ENCODE measurements around the gene LAPTM5.

LAPTM5 gene

DNA sequence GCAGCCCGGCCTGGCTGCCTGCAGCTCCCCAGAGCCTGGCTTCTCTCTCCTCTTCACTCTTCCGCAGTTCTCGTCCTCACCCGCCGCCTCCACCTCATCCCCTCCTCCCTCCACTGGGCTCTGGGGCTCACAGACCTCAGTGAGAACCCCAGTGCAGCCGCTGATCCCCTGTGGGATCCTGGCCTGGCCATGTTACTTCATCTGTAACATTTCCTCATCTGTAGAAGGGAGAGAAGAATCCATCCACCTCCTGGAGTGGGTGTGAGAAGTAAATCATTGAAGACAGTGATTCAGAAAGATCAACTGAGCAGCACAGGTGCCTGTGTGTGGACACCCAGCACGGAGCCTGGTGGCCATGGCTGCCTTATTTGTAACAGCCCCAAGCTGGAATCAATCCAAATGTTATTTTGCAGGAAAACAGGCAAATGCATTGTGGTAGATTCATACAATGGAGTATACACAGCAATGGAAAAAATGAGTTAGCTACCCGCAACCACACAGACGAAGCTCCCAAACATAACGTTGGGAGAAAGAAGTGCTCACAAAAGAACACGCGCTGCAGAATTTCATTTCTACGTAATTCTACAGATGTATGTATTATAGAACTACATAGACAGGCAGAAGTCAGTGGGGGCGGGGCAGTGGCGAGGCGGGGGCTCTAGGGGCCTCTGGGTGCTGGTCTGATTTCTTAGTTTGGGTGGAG is 8.7 kb downstream of the LAPTM5 start:
- no peak overlapping the region for H3K4me3 ChIP-seq (ENCODE audit: low read length in 2 of 2)
- peak overlapping the region; percentile 34 for H2BK15ac ChIP-seq (ENCODE audit: low read length)
- H3K36me3 ChIP-seq (replicated peaks in 1 of 2; ENCODE audit: control insufficient read depth in 2 of 2, insufficient read depth in 2 of 2, low read length in 2 of 2) = no peaks in the 10 kb centered on the region
- no CpG with 5 or more reads among the region's 16 CpGs for WGBS, 2 donors (ENCODE audit: extremely low coverage in 2 of 2, insufficient read length in 2 of 2, insufficient replicate concordance in 1 of 2)
- no peak for DNase-seq (ENCODE audit: low spot score)
- no peak overlapping the region for H3K9ac ChIP-seq (ENCODE audit: low read depth, low read length, poor library complexity)
- H2BK5ac ChIP-seq (ENCODE audit: low read length) = peak overlapping the region; percentile 17
- H3K23ac ChIP-seq (ENCODE audit: low read depth, low read length, poor library complexity) = no peak overlapping the region
- H2BK120ac ChIP-seq (ENCODE audit: low read depth, low read length) = no peak overlapping the region
- no peak overlapping the region for H3K27ac ChIP-seq (replicated peaks; ENCODE audit: low read length)
- H3K4me2 ChIP-seq (ENCODE audit: insufficient read depth, low read length, poor library complexity, severe bottlenecking) = no peak overlapping the region
- peaks cover 7 to 11% of the 10 kb centered on the region in 2 donors for H3K4me1 ChIP-seq (ENCODE audit: control insufficient read depth in 2 of 2, insufficient read depth in 1 of 2, low read depth in 1 of 2, low read length in 2 of 2)
- H4K91ac ChIP-seq (ENCODE audit: low read depth, low read length, poor library complexity) = peak overlapping the region; percentile 96
- H3K9me3 ChIP-seq (replicated peaks in 1 of 2; ENCODE audit: control insufficient read depth in 2 of 2, insufficient read depth in 1 of 2, low read depth in 1 of 2, low read length in 2 of 2) = no peaks in the 10 kb centered on the region
- H2BK12ac ChIP-seq (ENCODE audit: low read length) = peak overlapping the region; percentile 36
- H4K8ac ChIP-seq (ENCODE audit: low read depth, low read length) = no peak overlapping the region
- no peak overlapping the region for H2AK5ac ChIP-seq (ENCODE audit: low read depth, low read length)
- no peaks in the 10 kb centered on the region for H3K27me3 ChIP-seq (ENCODE audit: control insufficient read depth in 3 of 3, insufficient read depth in 3 of 3, low read depth in 1 of 3, low read length in 3 of 3)
- H3K18ac ChIP-seq (ENCODE audit: low read length) = peak overlapping the region; percentile 90
- H2AFZ ChIP-seq (ENCODE audit: low read length) = peak overlapping the region; percentile 67
- peaks cover 2% of the 10 kb centered on the region for H3K79me1 ChIP-seq (ENCODE audit: low read depth, low read length)
- no peak overlapping the region for H3K4ac ChIP-seq (ENCODE audit: low read length)
- H3K14ac ChIP-seq (ENCODE audit: low read length) = no peak overlapping the region

DNA sequence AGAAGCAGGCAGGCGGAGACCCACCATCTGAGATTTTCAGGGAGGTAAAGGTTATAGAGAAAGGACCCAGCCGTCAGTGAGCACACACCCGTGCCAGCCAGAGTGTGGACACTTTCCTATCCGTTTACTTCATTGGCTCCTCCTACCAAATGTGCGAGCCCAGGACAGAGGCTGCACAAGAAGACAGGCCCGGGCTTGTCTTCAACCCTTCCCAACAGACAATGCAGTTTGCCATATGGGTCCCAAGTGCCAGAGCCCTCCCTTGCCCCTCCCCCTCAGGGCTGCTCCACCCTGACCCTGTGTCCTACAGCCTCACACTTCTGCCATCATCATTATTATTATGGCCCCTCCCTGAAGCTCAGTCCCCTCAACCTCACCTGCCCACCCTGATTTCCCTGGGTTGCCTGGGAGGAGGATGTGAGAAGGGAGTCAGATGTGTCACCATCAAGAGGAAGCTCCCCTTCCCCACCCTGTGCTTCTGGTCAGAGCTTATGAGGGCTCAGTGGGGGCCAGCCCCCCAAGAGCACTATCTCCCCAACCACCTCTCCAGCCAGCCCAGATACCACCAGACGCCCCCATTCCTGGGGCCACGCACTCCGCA is 9.4 kb downstream of the LAPTM5 start:
- no peak overlapping the region for H3K27ac ChIP-seq (replicated peaks; ENCODE audit: low read length)

DNA sequence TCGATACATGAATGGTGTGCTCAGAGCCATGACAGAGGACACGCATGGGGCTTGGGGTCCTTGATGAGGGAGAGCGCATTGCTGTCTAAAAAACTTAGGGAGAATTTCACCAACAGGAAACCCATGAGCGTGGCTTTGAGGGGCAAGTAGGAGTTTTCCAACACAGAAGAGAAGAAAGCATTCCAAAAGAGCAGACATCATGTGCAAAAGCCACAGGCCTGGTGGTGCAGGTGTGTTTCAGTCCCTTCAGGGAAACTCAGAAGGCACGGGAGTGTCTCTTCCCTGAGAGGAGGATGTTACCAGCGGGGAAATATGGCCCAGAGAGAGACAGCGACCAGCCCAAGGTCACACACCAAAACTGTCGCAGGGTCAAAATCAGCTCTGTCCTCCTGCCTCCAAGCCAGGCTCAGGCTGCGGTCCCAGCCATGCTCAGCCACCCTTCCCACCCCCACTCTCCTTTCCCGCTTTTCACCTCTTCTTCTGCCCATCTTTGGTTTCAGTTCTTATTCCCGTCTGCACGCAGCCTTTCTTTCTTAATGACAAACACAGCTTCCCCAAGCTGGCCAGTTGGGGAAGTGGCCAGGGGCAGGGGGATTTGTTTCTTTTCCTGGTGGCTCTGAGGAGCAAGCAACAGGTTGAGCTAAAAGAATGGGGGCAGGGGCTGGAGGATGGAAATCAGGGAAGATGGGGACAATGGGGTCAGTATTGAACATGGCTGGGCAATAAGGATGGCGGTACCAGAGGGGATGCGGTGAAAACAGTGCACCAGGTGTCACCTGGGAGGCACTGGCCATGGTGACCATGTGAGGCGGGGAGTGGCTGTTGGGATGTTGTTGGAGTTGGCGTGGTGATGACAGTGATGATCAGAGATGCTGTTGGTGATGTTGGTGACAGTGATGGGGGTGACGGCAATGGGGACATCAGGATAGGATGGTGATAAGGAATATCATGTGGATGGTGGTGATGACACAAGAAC is 10.3 kb downstream of the LAPTM5 start:
- Histone ChIP-seq H3K4me2 (ENCODE audit: insufficient read depth, low read length, poor library complexity, severe bottlenecking) (no peak overlapping the region), H2BK12ac (ENCODE audit: low read length) (peak overlapping the region; percentile 48), H3K9me3 (replicated peaks in 1 of 2; ENCODE audit: control insufficient read depth in 2 of 2, insufficient read depth in 1 of 2, low read depth in 1 of 2, low read length in 2 of 2) (no peaks in the 10 kb centered on the region), H3K79me1 (ENCODE audit: low read depth, low read length) (peaks cover 2% of the 10 kb centered on the region), H3K23ac (ENCODE audit: low read depth, low read length, poor library complexity) (no peak overlapping the region), H2BK5ac (ENCODE audit: low read length) (peak overlapping the region; percentile 17), H3K18ac (ENCODE audit: low read length) (peak overlapping the region; percentile 73), H4K91ac (ENCODE audit: low read depth, low read length, poor library complexity) (no peak overlapping the region), H2AFZ (ENCODE audit: low read length) (no peak overlapping the region), H3K4me3 (ENCODE audit: low read length in 2 of 2) (no peak overlapping the region), H4K8ac (ENCODE audit: low read depth, low read length) (no peak overlapping the region), H3K27ac (replicated peaks; ENCODE audit: low read length) (no peak overlapping the region), H2BK120ac (ENCODE audit: low read depth, low read length) (no peak overlapping the region), H2AK5ac (ENCODE audit: low read depth, low read length) (peak overlapping the region; percentile 88), H3K4ac (ENCODE audit: low read length) (no peak overlapping the region), H2BK15ac (ENCODE audit: low read length) (no peak overlapping the region), H3K14ac (ENCODE audit: low read length) (no peak overlapping the region), H3K27me3 (ENCODE audit: control insufficient read depth in 3 of 3, insufficient read depth in 3 of 3, low read depth in 1 of 3, low read length in 3 of 3) (no peaks in the 10 kb centered on the region), H3K36me3 (replicated peaks in 1 of 2; ENCODE audit: control insufficient read depth in 2 of 2, insufficient read depth in 2 of 2, low read length in 2 of 2) (no peaks in the 10 kb centered on the region), H3K4me1 (ENCODE audit: control insufficient read depth in 2 of 2, insufficient read depth in 1 of 2, low read depth in 1 of 2, low read length in 2 of 2) (peaks cover 7 to 10% of the 10 kb centered on the region in 2 donors), H3K9ac (ENCODE audit: low read depth, low read length, poor library complexity) (peak overlapping the region; percentile 66)
- no peak for DNase-seq (ENCODE audit: low spot score)
- WGBS, 2 donors (ENCODE audit: extremely low coverage in 2 of 2, insufficient read length in 2 of 2, insufficient replicate concordance in 1 of 2) = no CpG with 5 or more reads among the region's 17 CpGs

More for the DNA sequence above, 9.4 kb downstream of the LAPTM5 start:
- Histone ChIP-seq H3K9me3 (replicated peaks in 1 of 2; ENCODE audit: control insufficient read depth in 2 of 2, insufficient read depth in 1 of 2, low read depth in 1 of 2, low read length in 2 of 2) (no peaks in the 10 kb centered on the region), H3K4me2 (ENCODE audit: insufficient read depth, low read length, poor library complexity, severe bottlenecking) (no peak overlapping the region), H4K91ac (ENCODE audit: low read depth, low read length, poor library complexity) (peak overlapping the region; percentile 96), H3K36me3 (replicated peaks in 1 of 2; ENCODE audit: control insufficient read depth in 2 of 2, insufficient read depth in 2 of 2, low read length in 2 of 2) (no peaks in the 10 kb centered on the region), H2AFZ (ENCODE audit: low read length) (peak overlapping the region; percentile 67), H2BK15ac (ENCODE audit: low read length) (peak overlapping the region; percentile 34), H2BK5ac (ENCODE audit: low read length) (peak overlapping the region; percentile 17), H3K4me1 (ENCODE audit: control insufficient read depth in 2 of 2, insufficient read depth in 1 of 2, low read depth in 1 of 2, low read length in 2 of 2) (peaks cover 7 to 11% of the 10 kb centered on the region in 2 donors), H3K79me1 (ENCODE audit: low read depth, low read length) (peaks cover 2% of the 10 kb centered on the region), H3K4ac (ENCODE audit: low read length) (no peak overlapping the region), H3K27me3 (ENCODE audit: control insufficient read depth in 3 of 3, insufficient read depth in 3 of 3, low read depth in 1 of 3, low read length in 3 of 3) (no peaks in the 10 kb centered on the region), H3K9ac (ENCODE audit: low read depth, low read length, poor library complexity) (no peak overlapping the region), H2AK5ac (ENCODE audit: low read depth, low read length) (peak overlapping the region; percentile 23), H2BK120ac (ENCODE audit: low read depth, low read length) (no peak overlapping the region), H3K18ac (ENCODE audit: low read length) (peak overlapping the region; percentile 90), H4K8ac (ENCODE audit: low read depth, low read length) (no peak overlapping the region), H3K23ac (ENCODE audit: low read depth, low read length, poor library complexity) (no peak overlapping the region), H2BK12ac (ENCODE audit: low read length) (peak overlapping the region; percentile 36), H3K14ac (ENCODE audit: low read length) (no peak overlapping the region), H3K4me3 (ENCODE audit: low read length in 2 of 2) (no peak overlapping the region)
- DNase-seq (ENCODE audit: low spot score) = no peak
- no CpG with 5 or more reads among the region's 9 CpGs for WGBS, 2 donors (ENCODE audit: extremely low coverage in 2 of 2, insufficient read length in 2 of 2, insufficient replicate concordance in 1 of 2)

Data from neuronal stem cell (in vitro differentiated cells).